Measurements from ENCODE around the gene CALM3. TPM values are rescaled to one million over a fixed set of nuclear protein-coding genes. Genes with fewer than 3 reads are reported as not detected.

CALM3 gene
- total RNA-seq, 1 donor from 2014 or later, result 373 TPM

DNA sequence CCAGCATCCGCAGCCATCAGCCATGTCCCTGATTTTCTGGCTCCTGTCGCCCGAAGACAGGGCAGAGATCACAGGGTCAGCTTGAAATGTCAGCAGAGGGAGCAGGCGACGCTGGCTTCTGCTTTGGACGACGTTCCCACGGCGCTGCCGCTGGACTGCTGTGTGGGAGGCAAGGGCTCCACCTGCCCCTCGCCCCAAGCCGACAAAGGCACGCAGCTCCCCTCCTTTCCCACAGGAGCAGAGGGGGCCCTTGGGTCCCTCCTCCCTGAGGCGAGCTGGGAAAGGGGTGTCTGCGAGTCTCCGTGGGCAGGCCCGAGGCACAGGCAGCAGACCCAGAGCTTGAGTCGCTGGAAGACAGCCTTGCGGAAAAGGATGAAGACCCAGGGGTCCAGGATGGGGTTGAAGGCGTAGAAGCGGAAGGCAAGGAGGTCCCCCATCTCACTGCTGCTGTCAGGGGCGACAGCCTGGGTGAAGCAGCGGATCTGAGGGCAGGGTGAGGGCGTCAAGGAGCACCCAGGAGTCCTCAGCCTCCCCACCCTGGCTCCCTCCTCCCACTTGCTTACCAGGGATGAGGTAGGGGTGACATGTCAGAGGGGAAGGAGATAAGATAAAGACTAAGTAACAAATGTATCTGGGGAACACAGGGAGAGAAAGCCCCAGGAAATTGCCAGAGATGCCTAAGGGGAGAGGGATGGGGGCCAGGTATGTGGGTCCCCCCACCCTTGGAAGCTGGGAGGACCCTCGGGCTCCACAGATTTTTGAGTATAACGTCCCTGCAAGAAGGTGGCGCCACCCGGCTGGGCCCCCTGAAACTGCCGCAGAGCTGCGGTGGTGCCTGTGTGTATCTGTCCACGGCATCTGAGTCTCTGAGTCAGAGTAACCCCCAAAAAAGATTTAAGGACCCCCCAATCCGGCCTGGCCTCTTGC, 20.3 kb downstream of the CALM3 start:
- no peaks in the 10 kb centered on the region for H3K9me3 ChIP-seq (ENCODE audit: low read depth)
- no peaks in the 10 kb centered on the region for H3K27me3 ChIP-seq
- peak overlapping the region; percentile 37 for H3K9ac ChIP-seq
- DNase-seq (ENCODE audit: low spot score), result peak; percentile 43
- H3K27ac ChIP-seq, result no peak overlapping the region
- peaks cover 8% of the 10 kb centered on the region for H3K27me3 Mint-ChIP-seq (ENCODE audit: insufficient read depth, low read depth)
- peaks cover 31% of the 10 kb centered on the region for H3K4me1 Mint-ChIP-seq
- H3F3A ChIP-seq (ENCODE audit: low read depth), result peaks cover 6% of the 10 kb centered on the region
- no peaks in the 10 kb centered on the region for H4K20me1 ChIP-seq (ENCODE audit: low read depth)
- TF ChIP-seq, protein P1, sequence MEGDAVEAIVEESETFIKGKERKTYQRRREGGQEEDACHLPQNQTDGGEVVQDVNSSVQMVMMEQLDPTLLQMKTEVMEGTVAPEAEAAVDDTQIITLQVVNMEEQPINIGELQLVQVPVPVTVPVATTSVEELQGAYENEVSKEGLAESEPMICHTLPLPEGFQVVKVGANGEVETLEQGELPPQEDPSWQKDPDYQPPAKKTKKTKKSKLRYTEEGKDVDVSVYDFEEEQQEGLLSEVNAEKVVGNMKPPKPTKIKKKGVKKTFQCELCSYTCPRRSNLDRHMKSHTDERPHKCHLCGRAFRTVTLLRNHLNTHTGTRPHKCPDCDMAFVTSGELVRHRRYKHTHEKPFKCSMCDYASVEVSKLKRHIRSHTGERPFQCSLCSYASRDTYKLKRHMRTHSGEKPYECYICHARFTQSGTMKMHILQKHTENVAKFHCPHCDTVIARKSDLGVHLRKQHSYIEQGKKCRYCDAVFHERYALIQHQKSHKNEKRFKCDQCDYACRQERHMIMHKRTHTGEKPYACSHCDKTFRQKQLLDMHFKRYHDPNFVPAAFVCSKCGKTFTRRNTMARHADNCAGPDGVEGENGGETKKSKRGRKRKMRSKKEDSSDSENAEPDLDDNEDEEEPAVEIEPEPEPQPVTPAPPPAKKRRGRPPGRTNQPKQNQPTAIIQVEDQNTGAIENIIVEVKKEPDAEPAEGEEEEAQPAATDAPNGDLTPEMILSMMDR (IDR thresholded peaks at IDR 0.05), result peak; percentile 40
- no peak for TF ChIP-seq EZH2phosphoT487 (IDR thresholded peaks at IDR 0.05)
- no peaks in the 10 kb centered on the region for H3K9me3 Mint-ChIP-seq
- no peaks in the 10 kb centered on the region for H3K79me2 ChIP-seq (ENCODE audit: low read depth)
- H3K4me2 ChIP-seq, result peak overlapping the region; percentile 38
- peak overlapping the region; percentile 30 for H3K4me3 Mint-ChIP-seq
- no peaks in the 10 kb centered on the region for H3K36me3 ChIP-seq
- H3K4me3 ChIP-seq, result no peak overlapping the region
- peak overlapping the region; percentile 88 for H3K27ac Mint-ChIP-seq
- peaks cover 12% of the 10 kb centered on the region for H3K4me1 ChIP-seq
- H2AFZ ChIP-seq (replicated peaks), result peak overlapping the region; percentile 97
- no peaks in the 10 kb centered on the region for H3K36me3 Mint-ChIP-seq

GRCh38 chr19:46622118-46622446, 21.0 kb downstream of the CALM3 start:
- peaks cover 7% of the 10 kb centered on the region for H3K27me3 Mint-ChIP-seq (ENCODE audit: insufficient read depth, low read depth)
- no peak overlapping the region for H3K4me2 ChIP-seq
- peaks cover 12% of the 10 kb centered on the region for H3K4me1 ChIP-seq

GRCh38 chr19:46623915-46624502, 22.9 kb downstream of the CALM3 start:
- peaks cover 13% of the 10 kb centered on the region for H3K27me3 Mint-ChIP-seq (ENCODE audit: insufficient read depth, low read depth)

More at GRCh38 chr19:46622118-46622446, 21.0 kb downstream of the CALM3 start:
- no peak overlapping the region for H3K27ac ChIP-seq
- H2AFZ ChIP-seq (replicated peaks), result no peak overlapping the region
- peaks cover 6% of the 10 kb centered on the region for H3F3A ChIP-seq (ENCODE audit: low read depth)
- Mint-ChIP-seq H3K4me1 (peaks cover 29% of the 10 kb centered on the region), H3K4me3 (no peak overlapping the region), H3K27ac (no peak overlapping the region), H3K36me3 (no peaks in the 10 kb centered on the region), H3K9me3 (no peaks in the 10 kb centered on the region)
- H3K79me2 ChIP-seq (ENCODE audit: low read depth), result no peaks in the 10 kb centered on the region
- no peak for DNase-seq (ENCODE audit: low spot score)
- no peak overlapping the region for H3K4me3 ChIP-seq
- TF ChIP-seq EZH2phosphoT487 (IDR thresholded peaks at IDR 0.05), result no peak
- H3K27me3 ChIP-seq, result no peaks in the 10 kb centered on the region
- no peaks in the 10 kb centered on the region for H3K36me3 ChIP-seq
- H3K9me3 ChIP-seq (ENCODE audit: low read depth), result no peaks in the 10 kb centered on the region
- H4K20me1 ChIP-seq (ENCODE audit: low read depth), result no peaks in the 10 kb centered on the region
- H3K9ac ChIP-seq, result no peak overlapping the region

More at GRCh38 chr19:46623915-46624502, 22.9 kb downstream of the CALM3 start:
- Histone ChIP-seq H3F3A (ENCODE audit: low read depth) (peaks cover 6% of the 10 kb centered on the region), H4K20me1 (ENCODE audit: low read depth) (no peaks in the 10 kb centered on the region), H3K9ac (no peak overlapping the region), H3K4me2 (no peak overlapping the region), H2AFZ (replicated peaks) (no peak overlapping the region), H3K4me1 (peaks cover 12% of the 10 kb centered on the region), H3K4me3 (no peak overlapping the region), H3K79me2 (ENCODE audit: low read depth) (no peaks in the 10 kb centered on the region), H3K27ac (no peak overlapping the region), H3K36me3 (no peaks in the 10 kb centered on the region), H3K27me3 (no peaks in the 10 kb centered on the region), H3K9me3 (ENCODE audit: low read depth) (no peaks in the 10 kb centered on the region)
- Mint-ChIP-seq H3K27ac (no peak overlapping the region), H3K4me3 (no peak overlapping the region), H3K36me3 (no peaks in the 10 kb centered on the region), H3K9me3 (no peaks in the 10 kb centered on the region), H3K4me1 (peaks cover 27% of the 10 kb centered on the region)
- no peak for TF ChIP-seq EZH2 (IDR thresholded peaks at IDR 0.05)
- TF ChIP-seq, protein P1 (IDR thresholded peaks at IDR 0.05), result no peak
- no peak for TF ChIP-seq EZH2phosphoT487 (IDR thresholded peaks at IDR 0.05)
- no peak for DNase-seq (ENCODE audit: low spot score)
